NCI-H446 (cell line): Measurements from ENCODE around the gene BHLHA15.

Source experiments
- DNase-seq, 2 experiments: peaks; one replicate each; lab custom pipeline; 2025; lab: John Stamatoyannopoulos, UW

Gene BHLHA15

DNA sequence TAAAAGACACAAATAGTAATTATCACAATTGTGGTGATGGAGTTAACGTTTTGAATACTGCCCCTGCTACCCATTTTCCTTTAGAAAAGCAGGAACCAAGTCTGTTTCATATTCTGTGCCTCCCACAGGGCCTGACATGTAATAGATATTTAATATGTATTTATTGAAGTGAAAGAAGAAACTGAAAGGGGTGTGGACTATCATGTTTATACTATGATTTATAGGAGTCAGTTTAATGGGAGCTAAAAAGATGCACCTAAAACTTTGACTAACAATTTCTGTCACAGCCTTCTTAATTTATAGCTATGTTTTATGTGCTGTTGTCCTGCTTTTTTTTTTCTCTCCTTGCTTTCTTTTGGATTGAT lies 24.1 kb upstream of the BHLHA15 start:
- no peak for DNase-seq

DNA sequence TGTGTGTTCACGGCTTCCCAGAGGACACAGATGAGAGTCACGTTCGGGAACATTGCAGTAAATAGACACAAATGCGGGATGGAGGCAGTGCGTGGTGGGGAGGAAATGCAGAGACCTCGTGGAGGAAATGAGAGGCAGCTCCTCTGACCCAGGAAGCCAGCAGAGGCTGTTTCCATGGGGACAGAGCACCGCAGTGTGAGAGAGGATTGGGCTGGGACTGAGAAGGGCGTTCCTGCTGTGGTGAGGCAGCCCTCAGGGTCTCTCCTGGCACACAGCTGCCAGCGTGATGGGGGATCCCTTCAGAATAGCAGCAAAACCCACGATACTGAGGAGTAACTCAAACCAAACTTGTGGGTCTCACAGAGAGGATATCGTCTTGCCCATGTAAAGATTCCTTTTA lies 21.7 kb upstream of the BHLHA15 start:
- DNase-seq, result no peak

DNA sequence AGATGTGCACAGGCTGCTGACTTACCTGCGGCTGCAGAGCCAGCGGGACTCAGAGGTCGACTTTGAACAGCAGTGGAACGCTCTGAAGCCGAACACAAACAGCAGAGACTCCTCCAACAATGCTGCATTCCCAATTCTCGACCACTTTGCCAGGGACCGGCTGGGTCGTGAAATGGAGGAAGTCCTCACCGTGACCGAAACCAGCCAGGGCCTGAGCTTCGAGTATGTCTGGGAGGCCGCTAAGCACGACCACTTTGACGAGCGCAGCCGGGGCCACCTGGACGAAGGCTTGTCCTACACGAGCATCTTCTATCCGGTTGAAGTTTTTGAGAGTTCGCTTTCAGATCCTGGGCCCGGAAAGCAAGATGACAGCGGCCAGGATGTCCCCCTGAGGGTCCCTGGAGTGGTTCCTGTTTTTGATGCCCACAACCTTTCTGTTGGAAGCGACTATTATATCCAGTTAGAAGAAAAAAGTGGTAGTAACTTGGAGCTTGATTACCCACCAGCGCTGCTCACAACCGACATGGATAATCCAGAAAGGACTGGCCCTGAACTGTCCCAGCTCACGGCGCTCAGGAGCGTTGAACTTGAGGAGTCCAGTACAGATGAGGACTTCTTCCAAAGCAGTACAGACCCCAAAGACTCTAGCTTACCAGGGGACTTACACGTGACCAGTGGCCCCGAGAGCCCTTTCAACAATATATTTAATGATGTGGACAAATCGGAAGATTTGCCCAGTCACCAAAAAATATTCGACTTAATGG lies 19.4 kb upstream of the BHLHA15 start:
- no peak for DNase-seq

DNA sequence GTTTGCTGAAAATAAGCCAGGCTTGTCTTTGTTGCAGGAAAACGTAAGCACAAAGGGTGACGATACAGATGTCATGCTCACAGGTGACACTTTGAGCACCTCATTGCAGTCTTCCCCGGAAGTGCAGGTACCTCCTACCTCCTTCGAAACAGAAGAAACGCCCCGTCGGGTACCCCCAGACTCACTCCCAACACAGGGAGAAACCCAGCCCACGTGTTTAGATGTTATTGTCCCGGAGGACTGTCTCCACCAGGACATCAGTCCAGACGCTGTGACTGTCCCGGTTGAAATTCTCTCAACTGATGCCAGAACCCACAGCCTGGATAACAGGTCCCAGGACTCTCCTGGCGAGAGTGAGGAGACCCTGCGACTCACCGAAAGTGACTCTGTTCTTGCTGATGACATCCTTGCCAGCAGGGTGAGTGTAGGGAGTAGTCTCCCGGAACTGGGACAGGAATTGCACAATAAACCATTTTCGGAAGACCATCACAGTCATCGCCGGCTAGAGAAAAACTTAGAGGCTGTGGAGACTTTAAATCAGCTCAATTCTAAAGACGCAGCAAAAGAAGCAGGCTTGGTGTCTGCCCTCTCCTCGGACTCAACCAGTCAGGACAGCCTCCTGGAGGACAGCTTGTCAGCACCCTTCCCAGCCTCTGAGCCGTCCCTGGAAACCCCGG lies 18.3 kb upstream of the BHLHA15 start:
- no peak for DNase-seq

DNA sequence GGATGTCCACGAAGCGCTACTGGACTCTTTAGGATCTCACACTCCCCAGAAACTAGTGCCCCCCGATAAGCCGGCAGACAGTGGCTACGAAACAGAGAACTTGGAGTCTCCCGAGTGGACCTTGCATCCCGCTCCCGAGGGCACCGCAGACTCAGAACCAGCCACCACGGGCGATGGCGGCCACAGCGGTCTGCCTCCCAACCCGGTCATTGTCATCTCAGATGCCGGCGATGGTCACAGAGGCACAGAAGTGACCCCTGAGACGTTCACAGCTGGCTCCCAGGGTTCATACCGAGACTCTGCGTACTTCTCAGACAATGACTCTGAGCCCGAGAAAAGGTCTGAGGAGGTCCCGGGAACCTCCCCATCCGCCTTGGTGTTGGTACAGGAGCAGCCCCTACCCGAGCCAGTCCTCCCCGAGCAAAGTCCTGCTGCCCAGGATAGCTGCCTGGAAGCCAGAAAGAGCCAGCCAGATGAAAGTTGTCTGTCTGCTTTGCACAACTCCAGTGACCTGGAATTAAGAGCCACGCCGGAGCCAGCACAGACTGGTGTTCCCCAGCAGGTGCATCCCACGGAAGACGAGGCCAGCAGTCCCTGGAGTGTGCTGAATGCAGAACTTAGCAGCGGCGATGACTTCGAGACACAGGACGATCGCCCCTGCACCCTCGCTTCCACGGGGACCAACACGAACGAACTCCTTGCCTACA lies 17.6 kb upstream of the BHLHA15 start:
- no peak for DNase-seq

DNA sequence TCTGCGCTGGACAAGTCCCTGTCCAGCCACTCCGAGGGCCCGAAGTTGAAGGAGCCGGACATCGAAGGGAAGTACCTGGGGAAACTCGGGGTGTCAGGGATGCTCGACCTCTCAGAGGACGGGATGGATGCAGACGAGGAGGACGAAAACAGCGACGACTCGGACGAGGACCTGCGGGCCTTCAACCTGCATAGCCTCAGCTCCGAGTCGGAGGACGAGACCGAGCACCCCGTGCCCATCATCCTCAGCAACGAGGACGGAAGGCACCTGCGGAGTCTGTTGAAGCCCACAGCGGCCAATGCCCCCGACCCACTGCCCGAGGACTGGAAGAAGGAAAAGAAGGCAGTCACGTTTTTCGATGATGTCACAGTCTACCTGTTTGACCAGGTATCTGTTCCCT lies 17.1 kb upstream of the BHLHA15 start:
- DNase-seq, result no peak

DNA sequence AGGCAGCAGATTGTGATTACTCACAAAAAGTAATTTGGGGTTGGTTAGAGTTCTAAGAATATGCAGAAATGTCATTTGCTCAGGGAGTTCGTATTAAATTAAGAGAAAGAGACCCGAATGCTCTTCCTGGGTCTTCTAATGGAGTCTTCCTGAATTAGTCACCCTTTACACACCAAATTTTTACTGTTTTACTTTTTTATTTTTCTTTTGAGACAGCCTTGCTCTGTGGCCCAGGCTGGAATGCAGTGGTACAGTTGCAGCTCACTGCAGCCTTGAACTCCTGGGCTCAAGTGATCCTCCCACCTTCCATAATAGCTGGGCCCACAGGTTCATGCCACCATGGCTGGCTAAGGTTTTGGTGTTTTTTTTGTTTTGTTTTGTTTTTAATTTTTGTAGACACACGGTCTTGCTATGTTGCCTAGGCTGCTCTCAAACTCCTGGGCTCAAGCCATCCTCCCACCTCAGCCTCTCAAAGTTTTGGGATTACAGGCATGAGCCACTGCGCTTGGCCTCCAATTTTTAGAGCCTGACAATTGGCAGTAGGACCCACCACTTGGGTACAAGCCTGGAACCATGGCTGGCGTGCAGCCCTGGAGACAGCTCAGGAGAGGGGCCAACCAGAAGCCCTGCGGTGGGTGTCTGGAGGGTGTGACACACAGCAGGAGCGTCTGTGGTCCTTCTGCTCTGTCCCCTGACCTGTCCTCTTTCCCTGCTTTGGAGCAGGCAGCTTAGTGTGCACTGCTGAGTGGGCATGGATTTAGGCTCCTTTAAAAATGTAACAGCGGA lies 16.4 kb upstream of the BHLHA15 start:
- DNase-seq, result no peak

DNA sequence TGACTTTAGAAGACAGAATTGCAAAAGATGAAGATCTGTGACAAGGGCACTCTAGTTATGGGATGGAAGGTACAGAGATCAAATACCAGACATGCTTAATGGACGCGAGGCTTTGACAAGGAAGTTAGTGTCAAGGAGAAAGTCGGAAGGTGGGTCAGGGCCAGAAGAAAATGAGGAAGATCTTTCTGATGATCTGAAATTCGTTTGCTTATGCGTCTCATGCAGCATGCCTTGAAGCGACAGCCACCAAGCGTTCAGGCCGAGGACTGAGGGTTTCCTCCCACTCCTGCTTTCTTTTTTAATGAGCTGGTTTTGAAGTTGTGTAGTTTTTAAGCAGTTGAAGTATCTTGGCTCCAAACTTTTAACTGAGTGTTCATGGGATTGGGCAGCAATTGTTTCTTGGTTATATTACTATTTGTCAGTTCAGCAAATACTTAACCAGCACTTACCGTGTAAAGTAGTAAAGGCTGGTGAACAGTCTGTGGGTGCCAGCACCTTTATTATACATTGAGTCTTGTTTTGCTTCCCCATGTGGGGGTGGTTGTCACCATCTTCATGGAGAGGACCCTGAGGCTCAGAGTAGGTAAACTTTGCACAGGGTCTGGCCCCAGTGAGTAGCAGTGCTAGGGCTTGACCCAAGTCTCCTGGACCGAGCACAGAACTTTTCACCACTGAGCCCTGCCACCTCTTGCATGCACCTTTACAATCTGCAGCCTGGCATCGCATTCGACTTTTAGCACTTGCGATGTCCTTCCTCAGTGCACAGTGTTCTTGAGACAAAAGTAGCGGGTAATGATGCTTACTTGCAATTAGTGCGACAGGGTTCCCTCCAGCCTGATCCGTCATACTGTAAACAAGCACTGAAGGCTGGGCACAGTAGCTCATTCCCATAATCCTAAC lies 14.3 kb upstream of the BHLHA15 start:
- DNase-seq, result no peak

DNA sequence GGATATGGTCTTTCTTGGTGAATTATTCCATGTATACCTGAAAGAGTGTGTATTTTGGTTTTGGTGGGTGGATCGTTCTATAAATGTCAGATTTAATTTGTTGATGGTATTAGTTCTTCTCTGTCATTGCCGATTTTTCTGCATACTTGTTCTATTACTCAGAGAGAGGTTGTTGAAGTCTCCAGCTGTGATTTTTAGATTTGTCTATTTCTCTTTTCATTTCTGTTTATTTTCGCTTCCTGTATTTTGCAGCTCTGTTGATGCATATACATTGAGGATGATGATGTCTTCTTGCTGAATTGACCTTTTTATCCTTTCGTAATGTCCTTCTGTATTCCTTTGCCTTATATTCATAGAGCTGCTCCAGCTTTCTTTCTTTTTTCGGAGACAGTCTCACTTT lies 12.1 kb upstream of the BHLHA15 start:
- no peak for DNase-seq

DNA sequence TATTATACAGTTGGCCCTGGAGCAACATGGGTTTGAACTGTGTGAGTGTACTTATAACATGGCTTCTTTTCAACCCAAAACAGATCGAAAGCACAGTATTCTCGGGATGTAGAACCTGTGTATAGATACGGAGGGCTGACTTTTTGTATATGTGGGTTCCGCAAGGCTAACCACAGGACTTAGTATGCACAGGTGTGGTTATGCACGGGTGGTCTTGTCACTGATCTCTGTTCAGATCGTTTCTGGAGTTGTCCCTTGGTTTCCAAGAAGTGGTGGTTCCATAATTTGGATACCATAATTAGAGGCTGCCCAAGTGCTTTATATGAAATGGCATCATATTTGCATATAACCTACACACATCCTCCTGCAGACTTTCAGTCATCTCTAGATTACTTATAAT lies 10.9 kb upstream of the BHLHA15 start:
- no peak for DNase-seq

DNA sequence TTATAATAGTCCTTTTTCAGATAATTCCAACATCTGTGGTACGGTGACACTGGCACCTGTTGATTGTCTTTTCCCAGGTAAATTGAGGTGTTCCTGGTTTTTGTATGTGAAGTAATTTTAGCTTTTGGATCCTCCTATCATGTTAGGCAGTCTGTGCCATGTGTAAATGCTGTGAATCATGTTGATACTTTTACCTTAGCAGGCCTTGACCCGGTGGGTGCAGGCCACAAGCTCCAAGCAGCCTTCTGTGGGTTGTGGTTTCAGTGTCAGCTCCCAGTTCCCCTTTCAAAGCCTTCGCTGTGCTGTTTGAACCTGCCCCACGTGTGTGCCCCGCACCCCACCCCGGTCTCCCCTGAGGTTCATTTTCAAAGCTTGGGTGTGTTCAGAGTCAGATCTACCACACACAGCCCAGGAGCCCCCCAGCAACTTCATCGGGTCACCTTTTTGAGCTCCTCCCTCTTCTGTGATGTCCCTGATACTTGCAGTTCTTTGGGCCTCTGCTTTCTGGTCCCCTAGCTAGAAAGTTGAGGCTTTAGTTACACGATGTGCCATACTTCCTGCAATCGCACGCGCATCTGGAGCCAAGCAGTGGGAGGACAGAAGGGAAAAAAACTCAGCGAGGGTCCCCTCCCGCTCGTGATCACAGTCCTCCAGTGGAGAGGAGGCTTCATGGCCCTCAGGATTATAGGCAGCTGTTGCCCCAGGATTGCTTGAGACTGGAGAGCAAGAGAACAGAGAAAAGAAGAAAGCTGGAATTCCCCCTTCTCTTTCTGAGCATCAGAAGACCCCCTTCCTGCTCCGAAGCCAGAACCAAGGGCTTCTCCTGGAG lies 8.7 kb upstream of the BHLHA15 start:
- DNase-seq, result no peak

DNA sequence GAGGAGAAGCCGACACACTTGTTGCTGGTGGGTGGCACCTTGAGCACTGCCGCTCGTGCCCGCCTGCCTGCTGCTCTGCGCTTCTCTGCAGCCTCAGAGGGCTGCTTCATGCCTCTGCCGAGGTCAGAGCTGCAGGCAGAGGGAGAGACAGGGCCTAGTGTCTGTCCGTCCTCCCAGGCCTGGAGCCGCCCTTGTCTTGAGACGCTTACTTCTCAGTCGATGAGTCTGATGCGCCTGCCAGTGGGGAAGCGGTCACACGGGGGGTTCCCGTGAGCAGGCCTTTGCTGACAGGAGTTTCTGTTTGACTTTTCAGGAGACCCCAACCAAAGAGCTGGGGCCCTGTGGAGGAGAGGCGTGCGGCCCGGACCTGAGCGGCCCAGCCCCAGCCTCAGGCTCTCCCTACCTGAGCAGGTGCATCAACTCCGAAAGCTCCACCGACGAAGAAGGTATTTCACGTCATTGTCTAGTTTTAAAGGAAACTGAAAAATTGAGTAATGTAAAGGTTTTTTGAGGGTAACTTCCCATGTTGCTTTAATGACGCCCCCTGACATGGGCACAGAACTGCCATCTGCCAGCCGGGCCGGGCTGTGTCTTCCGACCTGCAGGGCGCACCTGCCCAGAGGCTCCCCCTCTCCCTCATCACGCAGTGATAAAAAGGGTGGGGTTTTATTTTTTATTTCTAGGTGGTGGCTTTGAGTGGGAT lies 7.8 kb upstream of the BHLHA15 start:
- DNase-seq, result no peak

DNA sequence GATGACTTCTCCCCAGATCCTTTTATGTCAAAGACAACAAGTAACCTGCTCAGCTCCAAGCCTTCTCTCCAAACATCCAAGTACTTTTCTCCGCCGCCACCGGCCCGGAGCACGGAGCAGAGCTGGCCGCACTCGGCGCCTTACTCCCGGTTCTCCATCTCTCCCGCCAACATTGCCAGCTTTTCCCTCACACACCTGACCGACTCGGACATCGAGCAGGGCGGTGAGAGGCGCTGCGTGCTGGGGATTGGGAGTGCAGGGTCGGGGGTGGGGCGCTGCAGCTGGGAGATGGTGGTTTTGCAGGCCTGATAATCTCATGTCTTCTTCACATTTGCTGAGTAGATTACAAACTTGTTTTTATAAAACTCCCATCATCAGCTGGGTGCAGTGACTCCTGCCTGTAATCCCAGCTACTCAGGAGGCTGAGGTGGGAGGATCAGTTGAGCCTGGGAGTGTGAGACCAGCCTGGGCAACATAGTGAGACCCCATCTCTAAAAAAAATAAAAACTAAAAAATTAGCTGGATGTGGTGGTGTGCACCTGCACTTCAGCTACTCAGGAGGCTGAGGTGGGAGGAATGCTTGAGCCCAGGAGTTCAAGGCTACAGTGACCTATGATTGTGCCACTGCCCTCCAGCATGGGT lies 7.2 kb upstream of the BHLHA15 start:
- no peak for DNase-seq

DNA sequence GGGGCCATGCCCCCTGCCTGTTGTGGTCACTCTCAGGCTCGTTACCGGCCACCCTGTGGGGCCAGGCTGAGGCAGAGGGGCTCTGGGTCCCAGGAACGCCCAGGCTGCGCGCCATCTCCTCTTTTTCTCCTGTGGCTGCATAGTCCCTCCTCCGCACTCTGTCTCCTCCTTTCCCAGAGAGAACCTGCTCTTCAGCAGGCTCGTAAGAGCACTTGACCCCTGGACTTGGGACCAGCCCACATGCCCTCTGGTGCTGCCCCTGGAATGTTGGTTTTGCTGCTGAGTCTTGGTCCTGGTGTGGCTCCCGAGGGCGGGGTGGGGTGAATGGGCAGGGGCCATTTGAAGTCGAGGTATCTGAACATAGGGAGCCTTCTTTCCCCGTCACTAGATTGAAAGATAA lies 6.6 kb upstream of the BHLHA15 start:
- no peak for DNase-seq

DNA sequence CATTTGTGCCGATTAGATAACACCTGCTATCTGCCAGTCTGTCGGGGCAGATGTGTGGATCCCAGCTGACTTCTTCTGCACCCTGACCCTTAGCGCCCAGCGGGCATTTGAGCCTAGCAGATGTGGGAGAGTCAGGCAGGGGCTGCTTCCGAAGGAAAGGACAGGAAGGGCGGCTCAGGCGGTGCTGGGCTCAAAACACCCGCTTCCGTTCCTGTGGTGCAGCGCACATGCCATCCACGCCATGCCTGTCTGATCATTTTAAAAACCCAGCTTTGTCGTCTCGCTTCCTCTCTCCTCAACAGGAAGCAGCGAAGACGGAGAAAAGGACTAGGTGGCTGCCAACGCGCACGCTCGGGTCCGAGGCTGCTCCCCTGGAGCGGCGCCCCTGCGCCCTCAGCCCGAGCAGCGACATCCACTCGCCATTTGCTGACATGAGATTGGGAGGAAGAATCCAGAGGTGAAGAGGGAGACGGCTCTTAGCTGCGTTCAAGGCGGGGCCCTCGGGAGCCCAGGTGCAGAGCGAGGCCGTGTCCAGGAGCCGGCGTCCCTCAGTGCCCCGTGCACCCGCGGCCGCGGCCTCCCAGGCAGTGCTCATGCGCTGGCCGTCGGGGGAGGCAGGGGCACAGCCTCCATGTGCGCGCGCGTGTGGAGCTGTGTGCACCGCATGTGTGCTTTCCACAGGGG lies 5.9 kb upstream of the BHLHA15 start:
- DNase-seq, result no peak

DNA sequence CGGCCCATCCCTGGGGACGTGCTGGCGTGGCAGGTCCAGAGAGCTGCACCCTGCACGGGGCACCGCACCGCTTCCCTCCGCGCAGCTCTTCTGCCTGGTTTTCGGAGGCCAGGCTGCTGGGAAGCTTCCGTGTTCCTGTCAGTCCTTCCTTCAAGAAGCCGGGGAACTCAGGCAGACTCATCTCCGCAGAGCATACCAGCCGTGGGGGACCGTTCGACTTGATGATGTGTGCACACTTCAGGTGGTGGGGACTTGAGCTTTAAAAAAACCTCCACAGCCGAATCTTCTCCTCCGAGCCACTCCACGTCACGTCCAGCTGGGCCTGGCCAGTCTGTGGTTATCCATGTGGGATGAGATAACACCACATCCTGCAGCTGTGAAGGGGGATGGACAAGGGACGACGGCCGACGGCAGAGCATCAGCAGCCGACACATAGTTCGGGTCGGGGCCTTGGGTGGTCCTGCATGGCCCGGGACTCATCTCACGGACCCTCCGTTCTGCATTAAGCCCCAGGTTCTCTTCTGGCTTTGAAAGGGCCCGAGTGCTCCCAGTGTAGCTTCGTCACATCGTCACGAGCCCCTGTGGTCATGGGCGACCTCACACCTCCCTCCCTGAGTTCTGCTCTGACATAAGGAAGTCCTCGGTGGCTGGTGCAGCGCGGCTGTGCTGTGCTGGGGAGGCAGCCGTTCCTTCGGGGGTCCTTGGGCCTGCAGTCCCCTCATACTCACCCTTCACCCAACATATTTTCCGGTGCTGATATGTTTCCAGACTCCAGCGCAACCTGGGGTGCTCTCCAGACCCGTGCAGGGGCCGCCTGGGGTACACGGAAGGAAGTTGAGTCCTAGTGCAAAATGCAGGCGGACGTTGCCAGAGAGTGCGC lies 4.5 kb upstream of the BHLHA15 start:
- DNase-seq, result no peak

DNA sequence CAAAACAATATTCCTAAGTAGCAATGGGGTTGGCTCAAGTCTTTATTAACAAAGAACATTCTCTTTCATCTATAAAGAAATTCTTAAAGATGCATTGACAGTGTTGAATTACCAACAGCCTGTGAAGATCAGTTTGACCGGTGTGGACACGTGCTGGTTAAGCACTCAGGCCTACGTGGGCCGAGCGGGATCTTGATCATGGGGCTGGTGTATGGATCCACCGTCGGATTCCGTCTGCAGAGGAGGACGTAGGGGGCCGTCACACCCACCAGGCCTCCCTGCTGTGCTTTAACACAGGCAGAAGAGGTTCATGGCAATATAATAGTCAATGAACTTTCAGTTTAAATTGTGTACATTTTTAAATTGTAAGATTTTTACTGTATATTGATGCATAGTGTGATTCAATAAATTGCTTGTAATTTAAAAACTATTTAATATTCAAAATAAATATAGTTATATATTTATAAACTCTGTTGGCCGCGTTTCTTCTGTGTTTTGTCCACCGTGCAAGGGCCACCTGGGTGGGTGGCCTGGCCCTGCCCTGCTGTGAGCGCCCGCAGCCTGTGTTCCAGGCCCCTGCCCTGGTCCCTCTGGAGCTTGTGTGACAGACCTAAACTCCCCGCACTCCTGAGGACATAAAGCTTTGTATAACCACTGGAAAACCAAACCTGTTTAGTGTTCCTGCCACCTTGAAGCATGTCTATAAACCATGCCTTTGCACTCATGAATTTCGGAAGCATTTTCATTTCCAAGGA lies 1.9 kb upstream of the BHLHA15 start:
- no peak for DNase-seq
